HG03571 (cell line): ENCODE measurements around the gene AK2.
"Not testable (repeated sequence)": the region's sequence is repeated elsewhere in the genome, so short reads cannot be mapped to it uniquely, and the experiment has no call there.

Experiments
- ATAC-seq: cut with Tn5 transposase; IDR thresholded peaks from one replicate; pipeline ENCODE4 v1.9.1; 2021; ENCODE audit not compliant: unreplicated experiment

AK2 gene

GRCh38 chr1:32977546-32978087 lies 59.1 kb downstream of the AK2 start:
- no peak for ATAC-seq

- ATAC-seq: not testable (repeated sequence)
Measured at GRCh38 chr1:32975055-32975454, 61.6 kb downstream of the AK2 start.

- not testable (repeated sequence) for ATAC-seq
Measured at GRCh38 chr1:32973458-32973857, 63.2 kb downstream of the AK2 start.

- ATAC-seq: no peak
Measured at GRCh38 chr1:32972814-32973428, 63.8 kb downstream of the AK2 start.

GRCh38 chr1:32971576-32971975 lies 65.1 kb downstream of the AK2 start:
- no peak for ATAC-seq

GRCh38 chr1:32971156-32971555 lies 65.5 kb downstream of the AK2 start:
- ATAC-seq: no peak

GRCh38 chr1:32969566-32969965 lies 67.1 kb downstream of the AK2 start:
- ATAC-seq: no peak

- no peak for ATAC-seq
Measured at GRCh38 chr1:32967888-32968568, 68.7 kb downstream of the AK2 start.

GRCh38 chr1:32966900-32967299 lies 69.8 kb downstream of the AK2 start:
- no peak for ATAC-seq

- ATAC-seq: no peak
Measured at GRCh38 chr1:32965251-32965747, 71.4 kb downstream of the AK2 start.

- ATAC-seq: peak; percentile 75
Measured at GRCh38 chr1:32964461-32965250, 72.0 kb downstream of the AK2 start, which contains the start of gene RNF19B. Gene RNF19B (minus strand): TSS chr1:32964809. CDS start chr1:32964685, 124 bp downstream.

- peak; percentile 16 for ATAC-seq
Measured at GRCh38 chr1:32963746-32964460, 72.8 kb downstream of the AK2 start.

- ATAC-seq: no peak
Measured at GRCh38 chr1:32962248-32962896, 74.3 kb downstream of the AK2 start.

GRCh38 chr1:32960819-32961355 lies 75.8 kb downstream of the AK2 start:
- ATAC-seq: no peak

- no peak for ATAC-seq
Measured at GRCh38 chr1:32960342-32960741, 76.3 kb downstream of the AK2 start.

- ATAC-seq: no peak
Measured at GRCh38 chr1:32958827-32959226, 77.9 kb downstream of the AK2 start.
